HG02588 (cell line): ENCODE data around the gene BCL2.

ENCODE experiments used
- ATAC-seq: cut with Tn5 transposase; IDR thresholded peaks from one replicate; pipeline ENCODE4 v1.9.1; 2021; ENCODE audit warnings: mild to moderate bottlenecking, moderate library complexity; ENCODE audit not compliant: unreplicated experiment

The BCL2 gene

DNA sequence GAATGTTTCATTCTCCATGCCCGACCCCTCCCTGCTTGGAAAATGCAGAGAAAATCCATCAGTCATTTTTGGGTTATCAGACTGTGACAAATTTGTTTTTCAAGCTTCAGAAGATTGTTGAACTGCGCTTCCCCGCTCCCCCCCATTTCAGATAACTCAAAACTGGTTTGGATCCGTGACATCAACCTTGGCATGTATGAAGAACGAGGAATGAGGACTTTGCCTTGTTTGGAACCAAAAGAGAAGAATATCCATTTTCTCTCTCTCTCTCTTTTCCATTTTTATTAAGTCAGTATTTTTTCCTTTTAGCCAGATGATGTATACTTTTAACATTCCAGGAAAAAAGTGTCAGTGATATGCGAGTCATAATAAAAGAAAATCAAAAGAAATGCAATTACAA, 171.6 kb downstream of the BCL2 start:
- ATAC-seq = no peak

DNA sequence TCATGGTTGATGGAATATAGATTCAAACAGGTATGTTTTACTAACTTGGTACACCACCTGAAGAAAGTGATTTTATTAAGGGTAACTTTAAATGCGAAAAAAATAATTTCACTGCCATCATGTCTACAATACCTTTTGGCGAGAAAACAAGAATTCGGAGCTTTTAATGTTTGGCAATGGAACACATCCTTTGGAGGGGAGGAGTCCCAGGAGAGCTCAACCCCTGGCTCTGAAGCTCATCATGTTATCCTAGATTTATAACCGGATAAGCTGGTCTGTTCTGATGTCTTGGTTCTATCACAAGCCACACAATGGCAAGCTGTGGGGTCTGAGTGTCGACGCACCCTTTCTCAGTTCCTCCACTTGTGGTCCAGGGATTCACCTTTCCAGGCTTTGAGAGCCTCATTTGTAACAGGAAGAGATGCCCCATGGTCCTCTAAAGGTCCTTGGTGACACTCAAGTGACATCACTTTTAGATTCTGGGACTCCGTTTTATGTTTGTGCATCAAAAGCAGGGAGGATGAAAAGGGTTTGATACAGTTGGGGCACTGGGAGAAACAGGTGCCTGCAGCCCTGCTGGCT, 172.7 kb downstream of the BCL2 start:
- ATAC-seq = no peak

DNA sequence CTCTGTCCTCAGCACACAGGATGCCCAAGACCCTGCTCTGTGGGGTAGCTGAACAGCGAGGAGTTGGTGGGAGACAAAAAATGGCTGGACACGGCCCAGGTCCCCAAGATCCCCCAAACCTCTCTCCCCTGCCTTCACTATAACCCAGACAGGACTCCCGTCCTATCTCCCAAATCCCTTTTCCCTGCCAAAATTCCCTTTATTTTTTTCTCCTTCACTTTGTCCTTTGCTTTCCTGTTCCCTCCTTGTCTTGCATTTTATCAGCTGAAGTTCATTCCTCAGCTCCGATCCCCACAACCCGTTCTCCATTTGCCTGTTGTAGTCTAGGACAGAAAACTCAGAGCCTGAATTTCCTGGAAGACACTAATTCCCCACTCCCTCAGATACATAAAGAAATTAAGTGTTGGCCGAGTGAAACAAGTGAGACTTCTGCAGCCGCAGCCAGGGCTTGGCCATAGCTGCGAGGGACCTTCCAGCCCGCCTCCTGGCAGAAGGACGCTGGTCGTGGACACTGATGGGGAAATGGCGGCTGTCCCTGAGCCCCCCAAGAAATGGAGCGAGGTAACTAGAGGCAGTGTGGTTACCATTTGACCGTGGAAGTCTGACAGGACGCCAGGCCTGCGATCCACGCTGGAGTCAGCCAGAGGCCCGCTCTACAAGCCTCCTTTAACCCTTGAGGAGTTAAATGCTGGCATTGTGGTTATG, 173.6 kb downstream of the BCL2 start:
- ATAC-seq = no peak

DNA sequence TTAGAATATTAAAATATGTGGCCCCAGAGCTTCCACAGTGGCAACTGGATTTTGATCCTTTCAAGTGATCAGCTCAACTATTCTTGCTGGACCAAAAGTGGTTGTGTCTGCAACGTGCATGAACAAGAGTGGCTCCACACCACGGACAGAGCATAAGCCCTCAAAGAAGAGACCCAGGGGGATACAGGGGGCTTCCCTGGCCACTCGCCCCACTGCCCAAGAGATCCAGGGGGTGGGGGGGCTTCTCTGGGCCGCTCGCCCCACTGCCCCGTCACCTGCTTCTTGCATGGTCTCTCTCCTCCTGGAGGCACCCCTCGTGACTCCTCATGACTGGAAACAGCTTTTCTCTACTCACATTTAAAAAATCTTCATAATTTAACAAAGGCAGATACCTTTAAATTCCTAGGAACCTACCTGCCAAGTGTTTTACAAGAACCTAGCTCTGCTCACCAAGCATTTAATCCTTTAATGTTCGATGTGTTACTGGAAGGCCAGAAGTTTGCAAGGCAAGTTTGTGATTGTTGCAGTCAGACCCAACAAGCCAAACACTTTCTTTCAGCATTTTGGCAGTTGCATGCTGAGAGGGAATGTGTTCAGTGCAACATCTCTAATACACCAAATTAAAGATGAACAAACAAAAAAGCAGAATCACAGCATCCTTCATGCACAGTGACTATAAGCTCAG, 174.3 kb downstream of the BCL2 start:
- ATAC-seq = no peak

DNA sequence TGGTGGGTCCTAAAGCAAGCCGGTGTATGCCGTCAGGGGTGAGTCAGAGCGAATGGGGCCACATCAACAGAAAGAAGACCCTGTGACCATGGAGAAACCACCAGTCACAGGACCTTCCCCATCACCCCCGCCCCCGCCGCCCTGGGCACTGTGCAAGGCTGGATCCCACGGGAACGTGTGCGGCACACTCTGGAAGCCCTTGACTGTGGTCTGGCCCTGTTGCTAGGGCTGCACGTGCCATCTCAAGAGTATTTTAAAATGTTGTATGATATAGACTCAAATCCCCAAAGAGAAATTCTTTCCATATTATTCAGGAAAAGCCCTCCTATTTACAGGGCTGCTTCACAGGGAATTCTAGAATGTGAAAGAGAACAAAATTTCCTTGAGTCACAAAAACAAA, 174.8 kb downstream of the BCL2 start:
- ATAC-seq = no peak

DNA sequence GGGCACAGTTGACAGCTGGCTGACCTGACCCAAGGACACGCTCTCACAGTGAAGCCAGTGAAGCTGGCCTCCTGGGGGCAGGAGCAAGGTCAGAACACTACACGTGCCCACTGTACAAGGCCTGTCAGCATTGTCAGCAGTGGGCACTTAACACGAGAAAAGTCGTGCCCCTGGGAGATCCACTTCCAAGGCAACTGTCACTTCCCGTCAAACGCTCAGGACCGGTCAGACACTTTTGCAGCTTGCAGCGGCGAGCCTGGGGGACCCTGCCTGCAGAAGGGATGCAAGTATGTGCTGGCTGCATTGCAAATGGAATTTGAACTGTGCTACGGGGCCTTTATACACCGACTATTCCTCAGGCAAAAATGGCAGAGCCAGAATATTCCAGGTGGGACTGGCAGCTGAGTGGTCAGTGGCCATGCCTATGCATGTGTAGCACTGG, 176.2 kb downstream of the BCL2 start:
- ATAC-seq = no peak

DNA sequence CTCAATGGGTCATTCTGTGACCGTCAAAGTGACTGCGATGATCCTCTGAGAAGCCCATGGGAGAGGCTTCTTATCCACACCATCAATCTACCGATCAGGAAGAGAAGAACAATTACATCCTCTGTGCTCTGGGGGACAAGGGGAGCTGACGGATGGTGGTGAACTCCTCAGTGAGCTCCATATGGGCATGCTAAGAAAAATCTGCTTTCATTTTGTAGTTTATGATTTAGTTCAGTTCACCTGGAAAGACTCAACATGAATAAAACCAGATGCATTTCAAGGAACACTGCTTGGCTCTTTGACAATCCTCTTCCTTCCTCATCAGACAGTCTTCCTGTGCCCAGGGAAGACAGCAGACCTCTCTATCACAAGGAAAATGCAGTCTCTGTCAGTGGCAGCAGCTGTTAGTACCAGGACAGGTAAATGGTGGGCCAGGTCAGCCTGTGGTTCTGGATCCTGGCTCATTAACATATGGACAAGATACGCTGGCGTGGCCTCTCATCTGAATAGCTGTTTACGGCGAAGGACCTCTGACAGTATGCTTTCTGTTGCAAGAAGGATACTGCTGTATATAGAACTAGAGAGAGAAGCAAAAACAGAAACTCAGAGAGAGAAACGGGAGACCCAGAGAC, 176.9 kb downstream of the BCL2 start:
- no peak for ATAC-seq

DNA sequence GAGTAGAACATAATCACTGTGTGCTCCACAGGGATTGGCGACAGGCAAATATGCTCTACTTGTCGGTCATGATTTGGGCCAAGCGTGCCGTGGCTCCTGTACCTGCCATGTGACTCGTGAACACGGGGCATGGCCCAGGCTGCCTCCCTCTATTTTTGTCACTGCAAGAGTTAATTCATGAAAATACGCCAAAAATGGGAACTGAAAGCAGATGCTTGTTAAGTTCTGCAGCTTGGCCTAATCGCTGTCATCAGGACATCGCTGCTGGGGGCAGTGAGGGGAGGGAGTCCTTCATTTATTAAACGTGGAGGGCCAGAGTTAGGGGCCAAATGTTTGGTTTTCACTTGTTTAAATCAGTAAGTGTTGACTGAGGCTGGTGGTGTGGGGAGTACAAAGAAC, 177.8 kb downstream of the BCL2 start:
- peak; percentile 38 for ATAC-seq

DNA sequence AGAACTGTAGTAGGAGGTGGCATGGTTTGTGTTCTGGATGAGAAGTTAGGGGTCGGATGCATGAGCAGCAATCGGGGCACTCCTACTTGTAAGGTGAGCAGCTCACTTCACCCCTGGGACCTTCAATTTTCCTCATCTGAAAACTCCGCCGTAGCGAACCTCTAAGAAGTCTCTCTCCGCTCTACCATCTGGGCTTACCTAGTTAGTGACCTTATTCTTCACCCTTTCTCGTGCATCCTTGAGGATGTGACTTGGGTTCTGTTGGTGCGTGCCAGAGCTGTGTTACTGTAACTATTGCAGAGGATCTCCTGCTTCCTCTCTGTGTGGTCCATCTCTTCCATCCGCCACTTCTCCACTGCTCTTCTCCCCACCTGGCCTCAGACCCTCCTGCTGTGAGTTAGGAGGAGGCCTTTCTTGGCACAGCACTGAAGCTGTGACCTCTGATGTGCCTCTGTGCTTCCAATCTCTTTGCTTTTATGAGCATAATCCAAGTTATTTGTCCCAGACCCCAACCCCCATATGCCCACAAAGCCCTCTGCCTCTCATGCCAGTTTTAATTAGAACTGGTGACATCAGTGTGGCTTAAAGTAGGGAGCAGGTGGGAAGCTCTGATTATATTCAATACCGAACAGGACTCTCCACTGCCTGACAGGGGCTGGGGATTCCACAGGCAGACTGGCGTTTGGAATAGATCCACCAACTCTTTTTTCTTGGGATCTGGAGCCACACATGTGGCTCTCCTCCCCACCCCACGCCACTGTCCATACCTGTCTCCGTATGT, 178.4 kb downstream of the BCL2 start:
- no peak for ATAC-seq

DNA sequence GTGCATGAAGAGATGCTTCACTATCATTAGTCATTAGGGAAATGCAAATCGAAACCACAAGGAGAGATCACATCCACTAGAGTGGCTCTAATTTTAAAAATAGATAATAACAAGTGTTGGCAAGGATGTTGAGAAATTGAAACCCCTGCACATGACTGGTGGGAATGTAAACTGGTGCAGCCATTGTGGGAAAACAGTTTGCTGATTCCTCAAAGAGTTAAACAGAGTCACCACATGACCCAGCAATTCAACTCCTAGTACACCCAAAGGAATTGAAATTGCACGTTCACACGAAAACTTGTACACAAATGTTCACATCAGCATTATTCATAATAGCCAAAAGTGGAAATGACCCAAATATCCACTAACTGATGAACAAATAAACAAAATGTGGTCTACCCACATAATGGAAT, 179.5 kb downstream of the BCL2 start:
- ATAC-seq = no peak

DNA sequence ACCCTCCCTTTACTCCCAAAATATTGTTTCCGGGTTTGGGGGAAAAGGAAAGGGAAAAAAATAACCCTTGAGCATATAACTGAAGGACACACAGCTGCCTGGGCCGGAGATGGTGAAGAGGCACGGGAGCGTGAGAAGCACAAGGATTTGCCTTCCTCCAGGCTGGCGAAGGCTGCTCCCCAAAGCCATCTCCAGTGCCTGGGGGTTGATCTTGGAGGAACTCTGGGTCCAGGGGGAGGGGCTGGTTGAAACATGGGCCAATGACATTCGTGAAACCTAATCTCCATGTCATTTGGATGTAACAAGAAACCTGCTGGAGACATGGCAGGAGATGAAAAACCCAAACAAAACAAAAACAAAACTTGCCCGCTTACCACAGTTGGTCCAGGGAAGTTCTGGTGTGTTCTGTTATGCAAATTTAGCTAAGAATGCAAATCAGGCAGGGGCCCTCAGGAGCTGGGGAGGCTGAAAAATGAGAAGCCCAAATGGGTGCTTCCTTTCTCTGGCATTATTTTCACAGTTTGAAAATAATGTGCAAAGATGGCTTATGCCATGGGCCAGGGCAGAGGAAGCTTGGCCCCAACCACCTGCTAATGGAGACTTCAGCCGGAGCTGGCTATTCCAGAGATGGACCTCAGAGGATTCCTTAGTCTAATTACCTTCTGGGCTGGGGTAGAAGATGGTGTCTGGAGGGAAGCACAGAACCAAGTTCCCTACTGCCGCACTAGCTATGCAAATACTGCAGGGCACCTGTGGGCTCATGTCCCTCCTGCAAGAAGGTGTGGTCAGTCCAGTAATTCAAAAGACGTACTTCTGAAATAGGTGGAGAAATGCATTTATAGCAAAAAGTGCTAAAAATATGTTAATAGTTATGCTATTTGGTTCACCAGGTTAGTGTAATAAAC, 180.9 kb downstream of the BCL2 start:
- ATAC-seq = peak; percentile 57

DNA sequence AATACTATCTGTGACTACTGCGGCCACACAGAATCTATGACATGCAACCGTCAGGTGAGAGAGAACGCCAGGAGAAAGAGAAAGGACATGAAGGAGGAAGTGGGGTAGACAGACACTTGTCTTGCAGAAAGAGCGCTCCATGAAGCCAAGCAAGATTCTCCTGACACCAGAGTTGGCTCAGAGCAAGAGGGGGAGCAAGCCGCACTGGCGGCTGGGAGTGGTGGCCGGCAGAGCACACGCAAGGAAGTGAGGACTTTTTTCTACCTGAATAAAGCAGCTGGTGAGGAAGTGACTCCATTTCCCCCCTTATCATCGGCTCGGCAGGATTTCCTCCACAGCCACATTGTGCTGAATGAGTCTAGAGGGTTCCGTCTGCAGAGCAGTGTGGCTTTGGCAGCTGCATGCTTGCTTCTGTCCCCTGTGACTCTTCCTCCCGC, 181.6 kb downstream of the BCL2 start:
- no peak for ATAC-seq

DNA sequence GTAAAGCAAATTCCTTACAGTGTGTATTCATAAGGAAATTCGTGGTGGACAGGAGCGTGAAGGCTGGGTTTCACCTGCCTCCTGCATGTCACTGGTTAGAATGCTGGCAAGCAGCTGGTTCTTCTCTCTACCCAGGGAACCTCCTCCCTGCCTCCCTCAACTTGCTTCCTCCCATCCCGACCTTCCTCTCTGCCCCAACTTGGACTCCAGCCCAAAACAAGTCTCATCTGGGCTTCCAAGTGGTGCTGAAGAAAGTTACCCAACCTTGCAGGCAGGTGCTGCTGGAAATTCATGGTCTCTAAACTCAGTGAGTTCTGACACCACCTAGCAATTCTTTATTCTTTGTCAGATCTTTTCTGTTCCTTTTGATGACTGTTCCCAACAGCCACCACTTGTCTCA, 184.5 kb downstream of the BCL2 start:
- no peak for ATAC-seq

DNA sequence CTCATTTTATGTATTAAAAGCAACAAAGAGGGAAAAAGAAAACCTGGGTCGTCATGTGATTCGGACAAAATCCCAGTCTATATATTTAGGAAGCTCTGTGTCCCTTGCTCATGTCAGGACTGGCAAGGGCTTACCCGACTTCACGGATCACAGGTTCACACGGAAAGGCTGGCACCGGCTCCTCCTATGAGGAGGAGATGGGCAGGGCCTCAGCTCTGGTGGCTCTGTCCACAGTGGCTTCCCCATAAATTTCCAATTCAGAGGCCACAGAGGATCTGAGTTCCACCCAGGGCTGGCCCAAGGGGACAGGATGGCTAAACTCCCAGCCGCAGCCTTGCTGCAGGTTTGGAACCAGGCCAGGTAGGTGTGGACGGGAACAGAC, 186.8 kb downstream of the BCL2 start:
- no peak for ATAC-seq

DNA sequence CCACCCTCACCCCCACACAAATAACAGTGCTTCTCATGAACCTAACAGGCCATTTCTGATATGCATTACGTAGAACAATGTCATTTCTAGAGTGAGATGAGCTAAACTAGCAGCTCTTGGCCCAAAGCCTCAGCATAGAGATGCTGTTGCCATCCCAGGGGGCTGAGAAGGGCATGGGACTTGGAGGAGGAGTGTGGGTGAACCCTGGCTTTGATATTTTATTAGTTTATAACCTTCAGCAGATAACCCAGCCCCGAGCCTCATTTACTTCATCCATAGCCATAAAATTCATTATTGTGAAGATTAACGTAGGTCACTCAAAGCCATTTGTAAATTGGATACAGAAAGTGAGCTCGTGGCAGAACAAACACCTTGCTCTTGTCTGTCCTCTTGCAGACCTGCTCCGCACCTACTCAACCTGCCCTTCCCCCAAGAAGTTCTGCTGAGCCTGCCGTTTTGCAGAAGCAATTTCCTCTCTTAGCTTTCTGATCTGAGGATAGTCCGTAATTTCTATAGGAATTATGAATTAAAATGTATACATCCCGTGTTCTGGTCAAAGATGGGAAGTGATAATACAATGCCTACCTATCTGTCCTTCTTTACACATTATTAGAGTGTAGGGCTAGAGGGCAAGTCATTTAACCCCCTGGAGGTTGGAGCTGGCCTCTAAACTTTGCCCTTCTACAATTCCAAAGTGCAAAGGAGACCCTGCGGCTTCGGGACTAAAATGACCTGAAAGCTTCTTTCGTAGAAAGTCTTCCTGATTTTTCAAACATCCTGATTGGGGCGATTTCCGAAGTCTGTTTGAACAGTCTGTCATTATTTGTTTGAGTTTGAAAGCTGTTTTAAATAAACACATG, 187.4 kb downstream of the BCL2 start:
- ATAC-seq = no peak

DNA sequence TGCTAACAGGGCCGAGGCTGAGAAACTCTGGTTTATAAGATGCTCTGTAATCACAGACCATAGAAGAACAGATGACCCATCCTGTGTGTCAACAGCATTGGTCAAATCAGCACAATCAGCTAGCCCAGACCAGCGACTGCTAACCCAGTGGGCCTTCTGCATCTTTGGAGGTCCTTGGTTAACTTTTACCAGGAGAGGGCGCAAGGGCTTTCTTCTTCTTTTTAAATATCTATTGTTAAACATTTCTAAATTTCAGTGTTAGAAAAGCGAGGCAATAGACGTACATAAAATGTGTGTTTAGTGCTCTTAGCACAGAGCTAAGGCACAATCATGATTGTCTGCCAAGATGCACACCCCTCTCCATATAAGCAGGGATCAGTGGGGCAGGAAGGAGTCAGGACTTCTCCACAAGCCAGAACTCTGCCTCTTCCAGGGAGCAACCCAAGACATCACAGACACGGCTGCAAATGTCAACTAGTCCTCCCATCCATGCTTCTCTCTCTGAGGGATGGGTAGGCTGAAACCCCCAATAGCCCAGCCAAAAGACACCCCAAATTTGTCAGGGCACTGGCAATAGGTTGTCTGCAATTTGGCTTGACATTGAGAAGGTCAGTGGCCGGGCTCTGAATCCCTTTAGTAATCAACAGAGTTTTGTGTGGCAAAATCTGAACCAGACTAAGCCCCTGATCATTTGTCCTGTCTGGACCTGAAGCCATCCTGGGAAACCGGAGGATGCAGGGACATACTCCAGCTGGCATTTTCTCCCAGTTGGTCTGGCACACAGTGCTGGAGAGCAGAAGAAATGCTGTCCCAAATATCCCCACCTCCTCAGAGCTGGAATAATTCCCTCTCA, 188.2 kb downstream of the BCL2 start:
- ATAC-seq = no peak

DNA sequence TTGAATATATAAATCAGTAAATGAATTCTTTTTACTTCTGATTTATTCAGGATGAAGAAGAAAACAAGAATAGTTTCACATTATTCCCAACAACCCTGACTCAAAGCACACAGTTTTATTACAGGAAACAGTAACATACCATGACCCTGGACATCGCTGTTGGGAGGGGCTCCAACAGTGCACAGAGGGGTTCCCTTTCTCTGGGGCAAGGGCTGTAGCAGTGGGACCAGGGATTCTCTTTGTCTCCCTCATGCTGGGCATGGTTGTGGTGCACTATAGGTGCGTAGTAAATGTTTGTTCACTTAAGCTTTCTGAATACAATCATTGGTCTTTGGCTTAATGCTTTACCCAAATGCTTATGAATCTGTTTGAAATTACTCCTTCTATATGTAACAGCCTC, 189.4 kb downstream of the BCL2 start:
- no peak for ATAC-seq
